Thoracic aorta (tissue), 2 donors: Measurements from ENCODE around the gene TMEM18. TPM values are rescaled to one million over a fixed set of nuclear protein-coding genes. Genes with fewer than 3 reads are reported as not detected.

Experiments used
- ATAC-seq: fragments of 150-250 bp; one replicate; pipeline ENCODE4 v1.8.0; 2017; ENCODE audit warnings: low read depth; ENCODE audit not compliant: insufficient number of reproducible peaks, low FRiP score
- DNase-seq: peaks from one replicate; pipeline ENCODE4 v3.0.0-alpha.2; 2020; ENCODE audit warnings: low spot score
- H3K27ac ChIP-seq, 2 donors: fragments of 200-600 bp; sonication (generic); 1 replicate in 1 of 2; 2 replicates in 1 of 2; pipeline ENCODE4 v1.5.1; 2016; ENCODE audit warnings: mild to moderate bottlenecking in 2 of 2, moderate library complexity in 2 of 2
- H3K27me3 ChIP-seq: fragments of 200-600 bp; sonication (generic); replicated peaks from 2 replicates; pipeline ENCODE4 v1.6.0; 2016; ENCODE audit warnings: mild to moderate bottlenecking; ENCODE audit not compliant: insufficient read depth
- H3K36me3 ChIP-seq: fragments of 200-600 bp; sonication (generic); one replicate; pipeline ENCODE4 v1.5.1; 2016
- H3K4me1 ChIP-seq, 2 donors: fragments of 200-600 bp; sonication (generic); 1 replicate in 1 of 2; 2 replicates in 1 of 2; pipeline versions ENCODE4 v1.5.1 to v1.6.0; 2016; ENCODE audit warnings: low read depth in 2 of 2, mild to moderate bottlenecking in 1 of 2; ENCODE audit not compliant: control insufficient read depth in 1 of 2
- H3K4me3 ChIP-seq: fragments of 200-600 bp; sonication (generic); 2 replicates; pipeline ENCODE4 v1.5.1; 2016; ENCODE audit warnings: mild to moderate bottlenecking
- H3K9me3 ChIP-seq: fragments of 200-600 bp; sonication (generic); 2 replicates; pipeline ENCODE4 v1.5.1; 2016
- CTCF ChIP-seq: fragments of 200-600 bp; sonication (generic); IDR thresholded peaks from one replicate; pipeline ENCODE4 v1.5.1; 2019; ENCODE audit warnings: antibody characterized with exemption
- total RNA-seq, 2 donors: library from RNA; depleted of rRNA; stranded (reverse); fragments of >200 nt; gene quantifications; one replicate each; pipeline versions ENCODE4 v1.1.0 to v1.2.3, GENCODE V29; 2016

The TMEM18 gene
- total RNA-seq, 2 donors from 2014 or later = 3.1 to 14.8 TPM

- DNase-seq (no peak), ATAC-seq (no peak)
- H3K9me3 ChIP-seq = no peaks in the 10 kb centered on the region
- H3K27ac ChIP-seq = no peak overlapping the region
- no peak overlapping the region for H3K4me3 ChIP-seq
- no peak for TF ChIP-seq CTCF
- no peaks in the 10 kb centered on the region for H3K36me3 ChIP-seq
- H3K4me1 ChIP-seq = peaks cover 3 to 23% of the 10 kb centered on the region in 2 donors
- no peaks in the 10 kb centered on the region for H3K27me3 ChIP-seq
These were observed 19.9 kb upstream of the TMEM18 start for GRCh38 chr2:696999-697627.

DNA sequence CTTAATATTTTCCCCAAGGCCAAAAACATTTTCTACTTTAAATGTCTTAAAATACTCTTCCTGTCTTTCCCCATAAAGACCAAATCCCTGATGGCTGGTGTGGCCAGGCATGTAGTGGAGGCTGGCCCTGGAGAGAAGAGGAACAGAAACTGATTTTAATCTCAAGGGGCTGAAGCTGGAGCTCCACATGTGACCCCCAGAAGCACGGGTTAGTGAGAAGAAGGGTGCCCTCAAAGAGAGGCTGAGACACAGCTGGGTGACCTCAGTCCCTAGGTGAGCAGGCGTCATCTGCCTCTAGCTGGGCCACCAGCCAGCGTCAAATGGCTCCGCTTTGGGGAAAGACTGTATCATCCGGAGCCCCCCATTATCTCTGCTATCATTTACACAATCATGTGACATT, 19.3 kb upstream of the TMEM18 start:
- H3K4me1 ChIP-seq = peaks cover 3 to 23% of the 10 kb centered on the region in 2 donors

GRCh38 chr2:694906-695510, 17.8 kb upstream of the TMEM18 start:
- peak; percentile 14 for TF ChIP-seq CTCF
- Histone ChIP-seq H3K27me3 (no peaks in the 10 kb centered on the region), H3K36me3 (no peaks in the 10 kb centered on the region), H3K4me1 (peaks cover 4 to 25% of the 10 kb centered on the region in 2 donors), H3K9me3 (no peaks in the 10 kb centered on the region), H3K4me3 (peak overlapping the region; percentile 58), H3K27ac (peak overlapping the region; percentile 57 to 70)
- no peak for DNase-seq
- ATAC-seq = no peak

More for the DNA sequence above, 19.3 kb upstream of the TMEM18 start:
- DNase-seq (no peak), ATAC-seq (no peak)
- Histone ChIP-seq H3K9me3 (no peaks in the 10 kb centered on the region), H3K27ac (no peak overlapping the region), H3K4me3 (no peak overlapping the region), H3K27me3 (no peaks in the 10 kb centered on the region), H3K36me3 (no peaks in the 10 kb centered on the region)
- TF ChIP-seq CTCF = no peak

DNA sequence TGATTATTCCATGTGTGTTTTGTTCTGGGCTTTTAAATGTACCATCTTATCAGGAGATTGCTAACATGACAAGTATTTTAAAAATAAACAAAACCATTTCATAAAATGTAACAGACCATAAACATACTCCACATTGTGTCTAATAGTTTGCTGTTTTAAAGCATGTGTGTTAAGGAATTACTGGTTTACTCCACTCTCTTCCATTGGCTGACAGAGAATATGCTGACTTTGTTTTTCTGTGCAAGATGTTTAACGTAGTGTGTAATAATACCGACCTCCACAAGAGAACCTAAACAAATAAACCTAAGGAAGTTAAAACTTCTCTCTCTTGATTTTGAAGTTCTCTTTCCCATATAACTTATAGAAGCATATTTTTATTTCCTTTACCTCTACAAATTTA, 17.0 kb upstream of the TMEM18 start:
- Histone ChIP-seq H3K27me3 (no peaks in the 10 kb centered on the region), H3K4me3 (no peak overlapping the region), H3K27ac (peak overlapping the region; percentile 57 to 70), H3K4me1 (peaks cover 8 to 29% of the 10 kb centered on the region in 2 donors), H3K36me3 (no peaks in the 10 kb centered on the region), H3K9me3 (no peaks in the 10 kb centered on the region)
- ATAC-seq (no peak), DNase-seq (no peak)
- TF ChIP-seq CTCF = no peak

- no peaks in the 10 kb centered on the region for H3K27me3 ChIP-seq
- H3K4me3 ChIP-seq = no peak overlapping the region
- no peaks in the 10 kb centered on the region for H3K36me3 ChIP-seq
- TF ChIP-seq CTCF = no peak
- H3K4me1 ChIP-seq = peaks cover 14 to 35% of the 10 kb centered on the region in 2 donors
- no peaks in the 10 kb centered on the region for H3K9me3 ChIP-seq
- ATAC-seq (no peak), DNase-seq (no peak)
- H3K27ac ChIP-seq = peak overlapping the region; percentile 6 to 33
These were observed 16.4 kb upstream of the TMEM18 start for GRCh38 chr2:693606-694005.
